IMR-90 (cell line): Measurements from ENCODE around the gene ADAMTS20.

Source experiments
- CEBPB ChIP-seq: IDR thresholded peaks from 2 replicates; pipeline ENCODE4 v1.6.1; 2012; ENCODE audit warnings: low read depth, low read length, improper control_type of control experiment
- FOS ChIP-seq: fragments of 150-350 bp; IDR thresholded peaks from 2 replicates; pipeline ENCODE4 v1.6.1; 2016; ENCODE audit warnings: low read depth, low read length
- POLR2A ChIP-seq: IDR thresholded peaks from 2 replicates; pipeline ENCODE4 v1.6.1; 2012; ENCODE audit warnings: mild to moderate bottlenecking, low read depth, low read length
- SMC3 ChIP-seq: fragments of 150-350 bp; IDR thresholded peaks from 2 replicates; pipeline ENCODE4 v1.6.1; 2016; ENCODE audit warnings: low read depth, mild to moderate bottlenecking, antibody characterized with exemption, low read length, moderate library complexity
- USF2 ChIP-seq: fragments of 150-350 bp; IDR thresholded peaks from 2 replicates; pipeline ENCODE4 v1.6.1; 2017; ENCODE audit warnings: mild to moderate bottlenecking, antibody characterized with exemption, low read length, low read depth
- TF ChIP-seq, protein P1 (sequence below): conservative IDR thresholded peaks from 2 replicates; pipeline ENCODE4 v1.5.1; 2012; ENCODE audit warnings: mild to moderate bottlenecking, low read depth, low read length, improper control_type of control experiment

- TF ChIP-seq, protein P1, sequence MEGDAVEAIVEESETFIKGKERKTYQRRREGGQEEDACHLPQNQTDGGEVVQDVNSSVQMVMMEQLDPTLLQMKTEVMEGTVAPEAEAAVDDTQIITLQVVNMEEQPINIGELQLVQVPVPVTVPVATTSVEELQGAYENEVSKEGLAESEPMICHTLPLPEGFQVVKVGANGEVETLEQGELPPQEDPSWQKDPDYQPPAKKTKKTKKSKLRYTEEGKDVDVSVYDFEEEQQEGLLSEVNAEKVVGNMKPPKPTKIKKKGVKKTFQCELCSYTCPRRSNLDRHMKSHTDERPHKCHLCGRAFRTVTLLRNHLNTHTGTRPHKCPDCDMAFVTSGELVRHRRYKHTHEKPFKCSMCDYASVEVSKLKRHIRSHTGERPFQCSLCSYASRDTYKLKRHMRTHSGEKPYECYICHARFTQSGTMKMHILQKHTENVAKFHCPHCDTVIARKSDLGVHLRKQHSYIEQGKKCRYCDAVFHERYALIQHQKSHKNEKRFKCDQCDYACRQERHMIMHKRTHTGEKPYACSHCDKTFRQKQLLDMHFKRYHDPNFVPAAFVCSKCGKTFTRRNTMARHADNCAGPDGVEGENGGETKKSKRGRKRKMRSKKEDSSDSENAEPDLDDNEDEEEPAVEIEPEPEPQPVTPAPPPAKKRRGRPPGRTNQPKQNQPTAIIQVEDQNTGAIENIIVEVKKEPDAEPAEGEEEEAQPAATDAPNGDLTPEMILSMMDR = no peak
- TF ChIP-seq FOS (no peak), SMC3 (no peak), USF2 (no peak), CEBPB (no peak), POLR2A (no peak)
Measured at GRCh38 chr12:43307126-43307525, 244.9 kb downstream of the ADAMTS20 start.
